ENCODE measurements around the gene LYRM1. TPM values are rescaled to one million over a fixed set of nuclear protein-coding genes. Genes with fewer than 3 reads are reported as not detected.
A peak's percentile ranks its signal among the peaks of the same experiment; 100 is the strongest.

The LYRM1 gene
- total RNA-seq, 1 experiment from 2014 or later, result 29.8 TPM

GRCh38 chr16:20883554-20884239 is 16.9 kb upstream of the LYRM1 start:
- Histone ChIP-seq H3K36me3 (replicated peaks; ENCODE audit: control insufficient read depth, insufficient read depth, low read length) (no peaks in the 10 kb centered on the region), H3K4me3 (ENCODE audit: insufficient read depth, low read depth, low read length) (no peak overlapping the region), H3K27me3 (ENCODE audit: control insufficient read depth, insufficient read depth, low read length) (no peaks in the 10 kb centered on the region)
- DNase-seq, result no peak

- H3K36me3 ChIP-seq (replicated peaks; ENCODE audit: control insufficient read depth, insufficient read depth, low read length), result no peaks in the 10 kb centered on the region
- DNase-seq, result no peak
- H3K4me3 ChIP-seq (ENCODE audit: insufficient read depth, low read depth, low read length), result no peak overlapping the region
- no peaks in the 10 kb centered on the region for H3K27me3 ChIP-seq (ENCODE audit: control insufficient read depth, insufficient read depth, low read length)
These were observed 16.4 kb upstream of the LYRM1 start for GRCh38 chr16:20884240-20884556.

- no peak overlapping the region for H3K4me3 ChIP-seq (ENCODE audit: insufficient read depth, low read depth, low read length)
- H3K36me3 ChIP-seq (replicated peaks; ENCODE audit: control insufficient read depth, insufficient read depth, low read length), result no peaks in the 10 kb centered on the region
- no peaks in the 10 kb centered on the region for H3K27me3 ChIP-seq (ENCODE audit: control insufficient read depth, insufficient read depth, low read length)
- DNase-seq, result no peak
These were observed 14.3 kb upstream of the LYRM1 start for GRCh38 chr16:20886320-20886719.

GRCh38 chr16:20887207-20887606 is 13.4 kb upstream of the LYRM1 start:
- no peak overlapping the region for H3K4me3 ChIP-seq (ENCODE audit: insufficient read depth, low read depth, low read length)
- no peaks in the 10 kb centered on the region for H3K36me3 ChIP-seq (replicated peaks; ENCODE audit: control insufficient read depth, insufficient read depth, low read length)
- no peak for DNase-seq
- no peaks in the 10 kb centered on the region for H3K27me3 ChIP-seq (ENCODE audit: control insufficient read depth, insufficient read depth, low read length)

GRCh38 chr16:20889625-20890275 is 10.8 kb upstream of the LYRM1 start:
- no peak overlapping the region for H3K4me3 ChIP-seq (ENCODE audit: insufficient read depth, low read depth, low read length)
- DNase-seq, result peak; percentile 32
- H3K36me3 ChIP-seq (replicated peaks; ENCODE audit: control insufficient read depth, insufficient read depth, low read length), result no peaks in the 10 kb centered on the region; the same call in 1 of the 2 replicates
- H3K27me3 ChIP-seq (ENCODE audit: control insufficient read depth, insufficient read depth, low read length), result no peaks in the 10 kb centered on the region

- peaks cover 3% of the 10 kb centered on the region; the same call in 1 of the 2 replicates for H3K36me3 ChIP-seq (replicated peaks; ENCODE audit: control insufficient read depth, insufficient read depth, low read length)
- no peaks in the 10 kb centered on the region for H3K27me3 ChIP-seq (ENCODE audit: control insufficient read depth, insufficient read depth, low read length)
- no peak for DNase-seq
- H3K4me3 ChIP-seq (ENCODE audit: insufficient read depth, low read depth, low read length), result no peak overlapping the region
These were observed 6.2 kb upstream of the LYRM1 start for GRCh38 chr16:20894388-20894787.

- no peaks in the 10 kb centered on the region for H3K27me3 ChIP-seq (ENCODE audit: control insufficient read depth, insufficient read depth, low read length)
- H3K36me3 ChIP-seq (replicated peaks; ENCODE audit: control insufficient read depth, insufficient read depth, low read length), result peaks cover 3% of the 10 kb centered on the region; the same call in 1 of the 2 replicates
- DNase-seq, result no peak
- no peak overlapping the region for H3K4me3 ChIP-seq (ENCODE audit: insufficient read depth, low read depth, low read length)
These were observed 3.2 kb upstream of the LYRM1 start for GRCh38 chr16:20897253-20897897.

GRCh38 chr16:20897922-20898321 is 2.6 kb upstream of the LYRM1 start:
- no peak for DNase-seq
- Histone ChIP-seq H3K4me3 (ENCODE audit: insufficient read depth, low read depth, low read length) (no peak overlapping the region), H3K36me3 (replicated peaks; ENCODE audit: control insufficient read depth, insufficient read depth, low read length) (peaks cover 3% of the 10 kb centered on the region; the same call in 1 of the 2 replicates), H3K27me3 (ENCODE audit: control insufficient read depth, insufficient read depth, low read length) (no peaks in the 10 kb centered on the region)

GRCh38 chr16:20899071-20899470 is 1.5 kb upstream of the LYRM1 start:
- no peaks in the 10 kb centered on the region for H3K27me3 ChIP-seq (ENCODE audit: control insufficient read depth, insufficient read depth, low read length)
- peak overlapping the region; percentile 88 for H3K4me3 ChIP-seq (ENCODE audit: insufficient read depth, low read depth, low read length)
- peaks cover 3% of the 10 kb centered on the region; the same call in 1 of the 2 replicates for H3K36me3 ChIP-seq (replicated peaks; ENCODE audit: control insufficient read depth, insufficient read depth, low read length)
- no peak for DNase-seq

- Histone ChIP-seq H3K4me3 (ENCODE audit: insufficient read depth, low read depth, low read length) (peak overlapping the region; percentile 88), H3K36me3 (replicated peaks; ENCODE audit: control insufficient read depth, insufficient read depth, low read length) (peaks cover 3% of the 10 kb centered on the region; the same call in 1 of the 2 replicates), H3K27me3 (ENCODE audit: control insufficient read depth, insufficient read depth, low read length) (no peaks in the 10 kb centered on the region)
- DNase-seq, result no peak
These were observed 883 bp upstream of the LYRM1 start for GRCh38 chr16:20899477-20900298.

- Histone ChIP-seq H3K27me3 (ENCODE audit: control insufficient read depth, insufficient read depth, low read length) (no peaks in the 10 kb centered on the region), H3K4me3 (ENCODE audit: insufficient read depth, low read depth, low read length) (peak overlapping the region; percentile 88), H3K36me3 (replicated peaks; ENCODE audit: control insufficient read depth, insufficient read depth, low read length) (peaks cover 2% of the 10 kb centered on the region; the same call in 1 of the 2 replicates)
- DNase-seq, result no peak
These were observed 481 bp downstream of the LYRM1 start for GRCh38 chr16:20901068-20901435.

GRCh38 chr16:20901436-20902112 is 1.0 kb downstream of the LYRM1 start:
- peak; percentile 57 for DNase-seq

GRCh38 chr16:20902426-20902825 is 1.9 kb downstream of the LYRM1 start:
- H3K4me3 ChIP-seq (ENCODE audit: insufficient read depth, low read depth, low read length), result no peak overlapping the region
- no peak for DNase-seq

More at GRCh38 chr16:20901436-20902112, 1.0 kb downstream of the LYRM1 start:
- no peaks in the 10 kb centered on the region; the same call in 1 of the 2 replicates for H3K36me3 ChIP-seq (replicated peaks; ENCODE audit: control insufficient read depth, insufficient read depth, low read length)
- H3K4me3 ChIP-seq (ENCODE audit: insufficient read depth, low read depth, low read length), result peak overlapping the region; percentile 88
- no peaks in the 10 kb centered on the region for H3K27me3 ChIP-seq (ENCODE audit: control insufficient read depth, insufficient read depth, low read length)

More at GRCh38 chr16:20902426-20902825, 1.9 kb downstream of the LYRM1 start:
- no peaks in the 10 kb centered on the region for H3K27me3 ChIP-seq (ENCODE audit: control insufficient read depth, insufficient read depth, low read length)
- no peaks in the 10 kb centered on the region for H3K36me3 ChIP-seq (replicated peaks; ENCODE audit: control insufficient read depth, insufficient read depth, low read length)

All from H7 (cell line).